ENCODE data around the gene GOLGA6L2.
"Not testable (repeated sequence)": the region's sequence is repeated elsewhere in the genome, so short reads cannot be mapped to it uniquely, and the experiment has no call there.

The GOLGA6L2 gene

GRCh38 chr15:23415321-23415865, 31.6 kb downstream of the GOLGA6L2 start:
- no peak overlapping the region for H3K4me3 ChIP-seq (ENCODE audit: low read depth, low read length)
- no peak for DNase-seq (ENCODE audit: low read depth)
- no peak for TF ChIP-seq CTCF (IDR thresholded peaks at IDR 0.05; ENCODE audit: low read depth, low read length, missing control alignments)

GRCh38 chr15:23412881-23413600, 34.0 kb downstream of the GOLGA6L2 start:
- not testable (repeated sequence) for H3K4me3 ChIP-seq (ENCODE audit: low read depth, low read length); DNase-seq (ENCODE audit: low read depth)

GRCh38 chr15:23411841-23412240, 35.2 kb downstream of the GOLGA6L2 start:
- H3K4me3 ChIP-seq (ENCODE audit: low read depth, low read length), result no peak overlapping the region
- no peak for DNase-seq (ENCODE audit: low read depth)
- no peak for TF ChIP-seq CTCF (IDR thresholded peaks at IDR 0.05; ENCODE audit: low read depth, low read length, missing control alignments)

GRCh38 chr15:23403550-23403949, 43.5 kb downstream of the GOLGA6L2 start:
- no peak for DNase-seq (ENCODE audit: low read depth)
- no peak overlapping the region for H3K4me3 ChIP-seq (ENCODE audit: low read depth, low read length)
- TF ChIP-seq CTCF (IDR thresholded peaks at IDR 0.05; ENCODE audit: low read depth, low read length, missing control alignments), result no peak

GRCh38 chr15:23402544-23402943, 44.5 kb downstream of the GOLGA6L2 start:
- H3K4me3 ChIP-seq (ENCODE audit: low read depth, low read length), result no peak overlapping the region
- no peak for DNase-seq (ENCODE audit: low read depth)
- no peak for TF ChIP-seq CTCF (IDR thresholded peaks at IDR 0.05; ENCODE audit: low read depth, low read length, missing control alignments)

- no peak overlapping the region for H3K4me3 ChIP-seq (ENCODE audit: low read depth, low read length)
- no peak for DNase-seq (ENCODE audit: low read depth)
- no peak for TF ChIP-seq CTCF (IDR thresholded peaks at IDR 0.05; ENCODE audit: low read depth, low read length, missing control alignments)
Observed at GRCh38 chr15:23402140-23402539, 44.9 kb downstream of the GOLGA6L2 start.

GRCh38 chr15:23401627-23402026, 45.4 kb downstream of the GOLGA6L2 start:
- no peak for DNase-seq (ENCODE audit: low read depth)
- no peak for TF ChIP-seq CTCF (IDR thresholded peaks at IDR 0.05; ENCODE audit: low read depth, low read length, missing control alignments)
- no peak overlapping the region for H3K4me3 ChIP-seq (ENCODE audit: low read depth, low read length)

GRCh38 chr15:23399207-23399606, 47.8 kb downstream of the GOLGA6L2 start:
- DNase-seq (ENCODE audit: low read depth); H3K4me3 ChIP-seq (ENCODE audit: low read depth, low read length): not testable (repeated sequence)

GRCh38 chr15:23398357-23398756, 48.7 kb downstream of the GOLGA6L2 start:
- H3K4me3 ChIP-seq (ENCODE audit: low read depth, low read length); DNase-seq (ENCODE audit: low read depth): not testable (repeated sequence)

All from GM12864 (cell line).